Endodermal cell (in vitro differentiated cells): Measurements from ENCODE around the gene G6PC2. TPM values are rescaled to one million over a fixed set of nuclear protein-coding genes. Genes with fewer than 3 reads are reported as not detected.

Experiments used
- DNase-seq: peaks from one replicate; pipeline ENCODE4 v3.0.0-alpha.2; 2017
- H3K27ac ChIP-seq: 2 replicates; pipeline ENCODE4 v1.5.1; 2013; ENCODE audit warnings: mild to moderate bottlenecking, low read depth, low read length, moderate library complexity
- H3K27me3 ChIP-seq: 2 replicates; pipeline ENCODE4 v1.6.1; 2013; ENCODE audit warnings: mild to moderate bottlenecking, low read length, moderate library complexity; ENCODE audit not compliant: insufficient read depth, control insufficient read depth, poor library complexity, severe bottlenecking
- H3K36me3 ChIP-seq: 2 replicates; pipeline ENCODE4 v1.7.0; 2013; ENCODE audit warnings: mild to moderate bottlenecking, low read length, moderate library complexity; ENCODE audit not compliant: control insufficient read depth, insufficient read depth
- H3K4me1 ChIP-seq: one replicate; pipeline ENCODE4 v1.7.0; 2013; ENCODE audit warnings: low read length; ENCODE audit not compliant: control insufficient read depth, insufficient read depth
- H3K4me3 ChIP-seq: 2 replicates; pipeline ENCODE4 v1.5.1; 2013; ENCODE audit warnings: mild to moderate bottlenecking, low read length, moderate library complexity
- H3K9ac ChIP-seq: 2 replicates; pipeline ENCODE4 v1.6.1; 2013; ENCODE audit warnings: mild to moderate bottlenecking, low read length, moderate library complexity; ENCODE audit not compliant: poor library complexity, severe bottlenecking; ENCODE audit errors: extremely low read depth
- H3K9me3 ChIP-seq: 2 replicates; pipeline ENCODE4 v1.6.1; 2013; ENCODE audit warnings: mild to moderate bottlenecking, low read length, moderate library complexity; ENCODE audit not compliant: control insufficient read depth
- H3K27ac Mint-ChIP-seq: 2 replicates; pipeline ENCODE4 v1.8.0; 2020; ENCODE audit warnings: mixed read lengths
- H3K27me3 Mint-ChIP-seq: 2 replicates; pipeline ENCODE4 v1.8.0; 2021; ENCODE audit warnings: mild to moderate bottlenecking, mixed read lengths; ENCODE audit not compliant: insufficient read depth
- H3K36me3 Mint-ChIP-seq: 2 replicates; pipeline ENCODE4 v1.8.0; 2020; ENCODE audit warnings: low read depth, mixed read lengths
- H3K4me1 Mint-ChIP-seq: 2 replicates; pipeline ENCODE4 v1.8.0; 2020; ENCODE audit warnings: mixed read lengths
- H3K4me3 Mint-ChIP-seq: 2 replicates; pipeline ENCODE4 v1.8.0; 2020; ENCODE audit warnings: mild to moderate bottlenecking, moderate library complexity, mixed read lengths
- H3K9me3 Mint-ChIP-seq: 2 replicates; pipeline ENCODE4 v1.8.0; 2020; ENCODE audit warnings: mild to moderate bottlenecking, mixed read lengths
- CTCF ChIP-seq: fragments of 200-600 bp; sonication (generic); conservative IDR thresholded peaks from 2 replicates; pipeline ENCODE4 v1.5.0; 2021; ENCODE audit warnings: antibody characterized with exemption, mild to moderate bottlenecking
- WGBS, 2 experiments: methylation state at CpG; one replicate each; pipeline versions ENCODE4 v1.1.5 to v1.1.7; 2013; ENCODE audit warnings: missing lambda C conversion rate in 2 of 2, mixed read lengths in 1 of 2; ENCODE audit not compliant: insufficient coverage in 1 of 2, insufficient read length in 1 of 2; 5-methylcytosine and 5-hydroxymethylcytosine counted together
- total RNA-seq, 2 donors: library from RNA; stranded (reverse); fragmentation: NEBNext Ultra II Directional in 1 of 2; extraction: Animal tissue kit (Norgen Biotek cat#: 25700) in 1 of 2; gene quantifications; 2 replicates in 1 of 2; 3 replicates in 1 of 2; pipeline ENCODE4 v1.2.1, GENCODE V29; 2021

The G6PC2 gene
- total RNA-seq, 2 donors from 2014 or later, result not detected

- H3K4me3 Mint-ChIP-seq, result no peak overlapping the region
- H3K9me3 Mint-ChIP-seq, result no peaks in the 10 kb centered on the region
- no peaks in the 10 kb centered on the region for H3K27me3 Mint-ChIP-seq
- no peaks in the 10 kb centered on the region for H3K36me3 Mint-ChIP-seq
- no peak for TF ChIP-seq CTCF
- H3K4me3 ChIP-seq, result no peak overlapping the region
- H3K27ac ChIP-seq, result no peak overlapping the region
- H3K9ac ChIP-seq, result no peak overlapping the region
- peaks cover 2% of the 10 kb centered on the region for H3K27me3 ChIP-seq
- H3K4me1 Mint-ChIP-seq, result no peaks in the 10 kb centered on the region
- DNase-seq, result no peak
- no peaks in the 10 kb centered on the region for H3K4me1 ChIP-seq
- H3K36me3 ChIP-seq, result no peaks in the 10 kb centered on the region
- no peak overlapping the region for H3K27ac Mint-ChIP-seq
- H3K9me3 ChIP-seq, result no peaks in the 10 kb centered on the region
- 100% methylated on average over 1 of the region's 1 CpG; no CpG with 5 or more reads in 1 of the 2 experiments for WGBS, 2 experiments
Observed at GRCh38 chr2:168897449-168897848, 3.6 kb upstream of the G6PC2 start.

- Histone ChIP-seq H3K4me3 (no peak overlapping the region), H3K9me3 (no peaks in the 10 kb centered on the region), H3K27ac (no peak overlapping the region), H3K4me1 (no peaks in the 10 kb centered on the region), H3K9ac (no peak overlapping the region), H3K36me3 (no peaks in the 10 kb centered on the region), H3K27me3 (peaks cover 11% of the 10 kb centered on the region)
- no peak for TF ChIP-seq CTCF
- no peaks in the 10 kb centered on the region for H3K36me3 Mint-ChIP-seq
- WGBS, 2 experiments, result 88 to 100% methylated on average over 2 of the region's 2 CpGs
- peaks cover 10% of the 10 kb centered on the region for H3K27me3 Mint-ChIP-seq
- no peak overlapping the region for H3K27ac Mint-ChIP-seq
- no peak for DNase-seq
- peaks cover 12% of the 10 kb centered on the region for H3K4me1 Mint-ChIP-seq
- no peaks in the 10 kb centered on the region for H3K9me3 Mint-ChIP-seq
- H3K4me3 Mint-ChIP-seq, result no peak overlapping the region
Observed at GRCh38 chr2:168903888-168904287, 2.8 kb downstream of the G6PC2 start.

- H3K9me3 Mint-ChIP-seq, result no peaks in the 10 kb centered on the region
- no peaks in the 10 kb centered on the region for H3K9me3 ChIP-seq
- peaks cover 12% of the 10 kb centered on the region for H3K4me1 Mint-ChIP-seq
- TF ChIP-seq CTCF, result no peak
- no peak for DNase-seq
- no peaks in the 10 kb centered on the region for H3K4me1 ChIP-seq
- H3K27me3 Mint-ChIP-seq, result peaks cover 10% of the 10 kb centered on the region
- no peak overlapping the region for H3K4me3 ChIP-seq
- WGBS, 2 experiments, result 92 to 94% methylated on average over 3 of the region's 3 CpGs
- no peaks in the 10 kb centered on the region for H3K36me3 ChIP-seq
- no peak overlapping the region for H3K27ac ChIP-seq
- no peak overlapping the region for H3K4me3 Mint-ChIP-seq
- H3K27me3 ChIP-seq, result peaks cover 11% of the 10 kb centered on the region
- H3K9ac ChIP-seq, result no peak overlapping the region
- H3K36me3 Mint-ChIP-seq, result no peaks in the 10 kb centered on the region
- no peak overlapping the region for H3K27ac Mint-ChIP-seq
Observed at GRCh38 chr2:168904358-168904757, 3.3 kb downstream of the G6PC2 start.
